Anterior cingulate cortex (tissue), 58 donors: Measurements from ENCODE around the gene DUSP9.

Experiments used
- DNase-seq, 58 donors: peaks; one replicate each; lab custom pipeline; 2025; lab: John Stamatoyannopoulos, UW

The DUSP9 gene

DNA sequence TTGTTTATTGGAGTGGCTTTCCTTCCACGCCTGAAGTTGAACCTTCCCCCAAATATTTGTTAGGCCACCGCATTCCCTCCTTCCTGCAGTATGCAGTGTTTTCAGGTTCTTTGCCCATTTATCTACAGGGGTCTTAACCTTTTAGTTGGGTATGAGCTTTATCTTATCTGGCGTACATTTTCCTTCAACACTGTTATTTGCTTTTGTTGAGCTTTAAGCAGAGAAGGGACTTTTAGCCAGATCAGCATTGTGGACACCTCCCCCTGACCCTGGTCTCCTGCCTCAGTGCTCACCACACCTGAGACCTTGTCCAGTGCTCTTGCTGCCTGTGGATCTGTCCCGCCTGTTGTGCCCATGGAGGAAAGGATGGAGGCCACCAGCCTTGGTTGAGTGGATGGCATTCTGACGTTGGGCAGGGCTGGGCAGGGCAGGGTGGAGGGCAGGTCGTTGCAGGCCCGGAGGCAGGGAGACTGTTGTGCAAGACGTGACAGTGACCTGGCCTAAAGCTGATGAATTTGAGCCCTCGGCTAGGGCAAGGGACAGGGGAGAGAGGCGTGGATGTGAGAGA is 998 bp upstream of the DUSP9 start:
- no peak for DNase-seq

DNA sequence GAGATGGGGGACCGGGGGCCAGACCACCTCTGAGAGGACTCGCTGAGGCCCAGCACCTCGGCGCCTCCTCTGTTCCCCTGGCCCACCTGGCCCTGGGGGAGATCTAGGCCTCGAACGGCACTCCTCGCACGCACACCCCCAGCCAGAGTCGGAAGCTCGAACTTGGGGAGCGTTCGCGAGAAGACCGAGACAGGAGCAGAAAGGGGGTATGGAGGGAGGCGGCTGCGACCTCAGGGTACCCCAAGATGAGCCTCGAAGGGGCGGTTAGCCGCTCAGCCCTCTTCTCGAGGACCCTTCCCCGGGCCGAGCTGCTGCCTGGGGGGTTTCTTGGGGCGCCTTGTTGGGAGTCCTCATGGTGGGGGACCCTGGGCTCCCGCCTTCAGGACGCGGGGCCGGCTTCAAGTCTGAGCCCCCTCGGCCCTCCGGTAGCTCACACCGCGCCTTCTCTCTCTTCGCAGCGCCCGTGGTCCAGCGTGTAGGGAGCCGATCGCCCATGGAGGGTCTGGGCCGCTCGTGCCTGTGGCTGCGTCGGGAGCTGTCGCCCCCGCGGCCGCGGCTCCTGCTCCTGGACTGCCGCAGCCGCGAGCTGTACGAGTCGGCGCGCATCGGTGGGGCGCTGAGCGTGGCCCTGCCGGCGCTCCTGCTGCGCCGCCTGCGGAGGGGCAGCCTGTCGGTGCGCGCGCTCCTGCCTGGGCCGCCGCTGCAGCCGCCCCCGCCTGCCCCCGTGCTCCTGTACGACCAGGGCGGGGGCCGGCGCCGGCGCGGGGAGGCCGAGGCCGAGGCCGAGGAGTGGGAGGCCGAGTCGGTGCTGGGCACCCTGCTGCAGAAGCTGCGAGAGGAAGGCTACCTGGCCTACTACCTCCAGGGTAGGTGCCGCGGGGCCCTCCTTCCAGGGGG is 706 bp downstream of the DUSP9 start:
- DNase-seq = no peak

DNA sequence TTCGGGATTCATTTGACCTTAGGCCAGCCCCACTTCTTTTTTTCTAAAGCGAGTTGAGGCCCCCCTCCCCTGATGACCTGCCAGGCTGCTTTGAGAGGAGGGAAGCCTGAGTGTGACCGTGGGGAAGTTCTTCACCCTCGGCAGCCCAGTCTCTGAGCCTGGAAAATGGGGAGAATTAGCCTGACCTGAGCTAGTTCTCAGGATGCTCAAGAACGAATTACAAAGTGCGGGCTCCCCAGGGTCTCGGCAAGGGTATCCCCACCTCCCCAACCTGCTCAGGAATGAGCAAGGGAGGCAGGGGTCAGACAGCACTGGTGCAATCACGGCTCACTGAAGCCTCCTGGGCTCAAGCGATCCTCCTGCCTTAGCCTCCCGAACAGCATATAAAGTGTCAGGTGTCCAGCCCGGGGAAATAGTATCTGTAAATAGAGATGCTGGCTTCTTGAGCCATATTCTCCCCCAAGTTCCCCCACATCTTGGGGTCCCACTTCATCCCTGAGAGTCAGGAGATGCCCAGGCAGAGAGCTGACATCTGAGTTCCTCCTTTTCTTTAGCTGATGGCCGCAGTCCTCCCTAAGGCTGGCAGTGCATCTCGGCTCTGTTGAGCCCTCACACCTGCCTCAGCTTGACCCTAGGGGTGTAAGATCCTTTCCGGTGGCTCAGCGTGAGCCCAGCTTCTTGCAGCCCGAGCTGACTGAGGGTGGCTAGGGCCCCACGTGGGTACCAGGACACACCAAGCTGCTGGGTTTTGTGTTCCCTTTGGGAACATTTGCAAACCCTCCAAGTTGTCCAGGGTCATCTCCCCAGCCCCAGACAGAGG is 1.6 kb downstream of the DUSP9 start:
- DNase-seq = no peak

DNA sequence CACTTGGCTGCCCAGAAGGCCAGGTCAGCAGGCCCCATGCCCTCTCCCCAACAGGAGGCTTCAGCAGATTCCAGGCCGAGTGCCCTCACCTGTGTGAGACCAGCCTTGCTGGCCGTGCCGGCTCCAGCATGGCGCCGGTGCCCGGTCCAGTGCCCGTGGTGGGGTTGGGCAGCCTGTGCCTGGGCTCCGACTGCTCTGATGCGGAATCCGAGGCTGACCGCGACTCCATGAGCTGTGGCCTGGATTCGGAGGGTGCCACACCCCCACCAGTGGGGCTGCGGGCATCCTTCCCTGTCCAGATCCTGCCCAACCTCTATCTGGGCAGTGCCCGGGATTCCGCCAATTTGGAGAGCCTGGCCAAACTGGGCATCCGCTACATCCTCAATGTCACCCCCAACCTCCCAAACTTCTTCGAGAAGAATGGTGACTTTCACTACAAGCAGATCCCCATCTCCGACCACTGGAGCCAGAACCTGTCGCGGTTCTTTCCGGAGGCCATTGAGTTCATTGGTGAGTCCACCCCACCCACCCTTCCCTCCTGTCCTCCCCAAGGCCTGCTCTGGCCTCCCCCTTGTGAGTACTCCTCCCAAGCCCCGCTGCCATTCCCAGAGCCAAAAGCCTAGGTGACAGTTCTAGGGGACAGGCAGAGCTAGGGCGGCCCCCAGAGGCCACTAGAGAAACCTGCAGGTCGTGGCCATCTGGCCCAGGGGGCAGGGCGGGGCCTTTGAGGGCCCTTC is 2.3 kb downstream of the DUSP9 start:
- no peak for DNase-seq

DNA sequence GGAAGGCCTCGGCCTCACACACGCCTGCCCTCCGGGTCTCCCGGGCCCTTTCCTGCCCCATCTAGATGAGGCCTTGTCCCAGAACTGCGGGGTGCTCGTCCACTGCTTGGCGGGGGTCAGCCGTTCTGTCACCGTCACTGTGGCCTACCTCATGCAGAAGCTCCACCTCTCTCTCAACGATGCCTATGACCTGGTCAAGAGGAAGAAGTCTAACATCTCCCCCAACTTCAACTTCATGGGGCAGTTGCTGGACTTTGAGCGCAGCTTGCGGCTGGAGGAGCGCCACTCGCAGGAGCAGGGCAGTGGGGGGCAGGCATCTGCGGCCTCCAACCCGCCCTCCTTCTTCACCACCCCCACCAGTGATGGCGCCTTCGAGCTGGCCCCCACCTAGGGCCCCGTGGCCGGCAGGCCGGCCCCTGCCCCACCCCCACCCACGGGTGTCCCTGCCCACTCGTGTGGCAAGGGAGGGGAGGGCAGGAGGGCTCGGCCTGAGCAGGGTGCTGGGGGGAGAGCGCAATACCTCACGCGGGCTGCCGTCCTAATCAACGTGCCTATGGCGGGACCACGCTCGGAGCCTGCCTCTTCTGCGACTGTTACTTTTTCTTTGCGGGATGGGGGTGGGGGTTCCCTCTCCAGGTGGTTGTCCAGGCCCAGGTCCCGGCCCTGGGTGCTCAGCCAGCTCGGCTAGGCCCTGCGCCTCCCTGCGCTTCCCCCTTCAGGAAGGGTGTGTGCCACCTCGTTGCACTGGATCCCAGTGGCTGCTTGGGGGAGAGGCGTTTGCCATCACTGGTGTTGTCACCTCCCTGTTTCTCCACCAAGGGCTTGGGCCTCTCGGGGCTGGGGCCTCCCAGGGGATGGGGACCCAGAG is 3.1 kb downstream of the DUSP9 start:
- DNase-seq = no peak

DNA sequence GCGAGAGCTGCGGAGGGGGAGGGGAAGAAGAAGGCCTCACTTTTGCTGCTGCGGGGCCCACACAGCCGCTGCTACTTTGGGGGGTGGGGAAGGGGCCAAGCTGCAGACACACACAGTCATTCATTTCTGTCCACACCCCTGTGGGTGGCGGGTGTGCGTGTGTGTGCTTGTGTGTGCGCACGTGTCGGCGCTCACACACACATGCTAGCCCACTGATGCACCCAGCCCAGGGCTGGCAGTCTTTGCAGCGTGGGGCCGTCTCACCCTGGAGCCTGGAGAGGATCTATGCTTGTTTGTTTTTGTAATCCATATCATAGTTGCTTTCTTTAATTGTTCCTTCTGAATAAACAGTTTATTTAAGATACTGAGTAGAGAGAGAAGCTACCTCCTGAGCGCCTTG is 4.0 kb downstream of the DUSP9 start:
- DNase-seq = no peak

DNA sequence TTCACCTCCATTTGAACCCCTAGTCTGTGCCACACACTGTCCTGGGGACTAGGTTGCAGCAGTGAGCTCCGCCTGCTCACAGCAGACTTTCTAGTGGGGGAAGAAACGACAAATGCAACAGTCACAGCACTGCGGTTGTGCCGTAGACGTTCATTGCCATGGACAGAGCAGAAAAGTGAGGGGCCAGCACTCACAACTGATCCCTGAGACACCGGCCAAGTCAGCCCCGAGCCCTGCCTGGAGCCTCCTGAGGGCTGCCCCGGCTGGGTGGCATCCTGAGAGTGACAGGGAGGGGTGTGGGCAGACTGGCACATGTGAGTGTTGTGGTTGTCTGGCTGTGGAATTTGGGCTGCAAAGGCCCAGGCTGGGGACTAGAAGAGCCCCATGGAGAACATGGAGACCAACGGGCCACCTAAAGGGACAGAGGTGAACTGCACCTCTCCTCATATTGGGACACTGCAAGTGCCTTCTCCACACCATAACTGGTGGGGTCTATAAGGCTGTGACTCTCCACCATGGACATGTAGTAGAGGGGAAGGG is 4.6 kb downstream of the DUSP9 start:
- no peak for DNase-seq

DNA sequence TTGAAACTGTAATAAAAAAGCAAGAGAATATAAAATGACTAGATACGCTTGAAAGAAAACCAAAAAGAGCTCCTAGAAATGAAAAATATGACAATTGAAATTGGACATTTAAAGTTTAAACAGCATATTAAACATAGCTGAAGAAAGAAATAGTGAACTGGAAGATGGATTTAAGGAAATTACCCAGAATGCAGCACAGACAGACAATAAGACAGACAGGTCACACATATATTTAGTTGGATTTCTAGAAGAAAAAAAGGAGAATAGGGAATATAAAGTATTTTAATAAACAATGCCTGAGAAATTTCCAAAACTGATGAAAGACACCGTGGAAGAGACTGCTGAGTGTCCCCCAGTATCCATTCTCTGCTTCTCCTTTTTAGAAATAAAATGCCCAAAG is 6.6 kb downstream of the DUSP9 start:
- no peak for DNase-seq

DNA sequence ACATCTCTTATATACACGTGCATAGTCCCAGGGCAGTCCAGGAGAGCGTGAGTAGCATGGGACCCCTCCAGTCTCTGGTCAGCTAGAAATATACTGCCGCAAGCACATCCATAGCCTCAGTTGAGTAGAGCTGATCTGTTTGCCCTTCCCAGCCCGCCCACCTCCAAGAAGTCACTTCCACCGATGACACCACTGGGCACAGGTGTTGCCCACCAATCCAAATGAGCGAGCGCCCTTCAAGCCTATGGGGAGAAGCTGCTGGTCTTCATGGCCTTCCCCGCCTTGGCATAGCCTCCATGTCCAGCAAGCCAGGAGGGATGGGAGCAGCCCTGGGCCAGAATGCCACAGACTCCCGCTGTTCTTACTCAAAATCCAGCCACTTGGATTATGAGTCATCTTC is 10.2 kb downstream of the DUSP9 start:
- DNase-seq = no peak

DNA sequence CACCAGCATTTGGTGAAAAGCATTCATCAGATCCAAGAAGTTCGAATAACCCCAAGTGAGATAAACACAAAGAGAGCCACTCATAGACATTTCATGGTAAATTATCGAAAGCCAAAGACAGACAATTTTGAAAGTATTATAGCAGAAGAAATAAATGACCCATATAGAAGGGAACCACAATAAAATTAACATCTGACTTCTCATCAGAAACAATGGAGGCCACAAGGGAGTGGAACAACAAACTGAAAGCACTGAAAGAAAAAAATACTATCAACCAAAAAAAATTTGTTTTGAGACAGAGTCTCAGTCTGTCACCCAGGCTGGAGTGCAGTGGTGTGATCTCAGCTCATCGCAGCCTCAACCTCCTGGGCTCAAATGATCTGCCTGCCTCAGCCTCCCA is 12.3 kb downstream of the DUSP9 start:
- no peak for DNase-seq

DNA sequence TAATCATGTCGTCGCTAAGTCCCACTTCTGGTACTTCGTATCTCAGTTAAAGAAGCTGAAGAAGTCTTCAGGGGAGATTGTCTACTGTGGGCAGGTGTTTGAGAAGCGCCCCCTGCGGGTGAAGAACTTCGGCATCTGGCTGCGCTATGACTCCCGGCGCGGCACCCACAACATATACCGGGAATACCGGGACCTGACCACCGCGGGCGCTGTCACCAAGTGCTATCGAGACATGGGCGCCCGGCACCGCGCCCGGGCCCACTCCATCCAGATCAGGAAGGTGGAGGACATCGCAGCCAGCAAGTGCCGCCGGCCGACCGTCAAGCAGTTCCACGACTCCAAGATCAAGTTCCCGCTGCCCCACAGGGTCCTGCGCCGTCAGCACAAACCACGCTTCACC is 15.3 kb downstream of the DUSP9 start:
- no peak for DNase-seq

DNA sequence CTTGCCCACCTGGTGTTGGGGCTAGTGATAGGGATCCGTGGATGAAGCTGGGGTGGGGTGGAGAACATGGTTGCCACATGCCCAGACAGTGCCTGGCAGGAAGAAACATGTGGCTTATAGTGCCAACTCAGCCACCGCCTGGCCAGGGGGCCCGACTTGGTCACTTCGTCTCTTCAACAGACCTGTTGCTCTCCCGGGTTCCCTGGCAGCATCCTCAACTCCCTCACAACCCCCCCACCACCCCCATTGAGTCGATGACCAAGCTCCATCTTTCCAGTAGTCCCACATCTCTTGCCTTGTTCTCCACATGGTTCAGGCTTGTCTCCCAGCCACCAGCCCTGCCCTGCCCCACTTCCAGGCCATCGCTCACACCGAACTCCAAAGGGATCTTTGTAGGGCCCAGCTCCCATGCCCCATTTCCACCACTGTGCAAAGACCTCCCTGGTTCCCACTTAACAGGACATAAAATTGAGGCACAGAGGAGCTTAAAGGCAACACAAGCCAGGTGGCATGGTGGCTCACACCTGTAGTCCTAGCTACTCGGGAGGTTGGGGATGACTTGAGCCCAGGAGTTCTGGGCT is 18.8 kb downstream of the DUSP9 start:
- DNase-seq = no peak

DNA sequence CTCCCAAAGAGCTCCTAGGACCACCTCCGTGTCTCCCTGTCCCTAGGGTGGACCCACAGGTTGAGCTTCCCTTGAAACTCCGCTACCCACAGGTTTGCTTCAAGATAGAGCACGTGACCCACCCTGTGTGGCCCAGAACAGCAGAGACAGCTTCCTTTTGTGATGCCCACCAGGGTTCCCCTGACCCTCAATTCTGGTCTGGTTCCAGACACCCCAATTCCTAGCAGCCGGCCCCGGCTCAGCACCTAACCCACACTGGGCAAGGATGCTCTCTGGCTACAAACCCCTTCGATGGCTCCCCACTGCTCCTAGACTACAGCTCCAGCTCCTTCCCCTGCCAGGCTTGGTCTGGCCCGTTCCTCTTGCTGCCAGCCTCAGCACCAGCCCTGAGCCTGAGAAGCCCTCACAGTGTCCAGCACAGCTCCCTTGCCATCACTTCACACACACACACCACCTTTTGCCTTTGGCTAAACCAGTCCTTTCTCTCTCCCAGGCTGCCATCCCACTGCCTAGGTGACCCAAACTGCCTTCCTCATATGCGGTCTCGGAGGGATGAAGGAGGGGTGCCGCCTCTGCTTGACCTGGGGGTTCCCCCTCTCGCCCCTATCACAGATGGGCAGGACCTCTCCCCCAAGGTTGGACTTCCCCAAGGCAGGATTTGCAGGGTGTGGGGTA is 20.4 kb downstream of the DUSP9 start:
- DNase-seq = no peak

DNA sequence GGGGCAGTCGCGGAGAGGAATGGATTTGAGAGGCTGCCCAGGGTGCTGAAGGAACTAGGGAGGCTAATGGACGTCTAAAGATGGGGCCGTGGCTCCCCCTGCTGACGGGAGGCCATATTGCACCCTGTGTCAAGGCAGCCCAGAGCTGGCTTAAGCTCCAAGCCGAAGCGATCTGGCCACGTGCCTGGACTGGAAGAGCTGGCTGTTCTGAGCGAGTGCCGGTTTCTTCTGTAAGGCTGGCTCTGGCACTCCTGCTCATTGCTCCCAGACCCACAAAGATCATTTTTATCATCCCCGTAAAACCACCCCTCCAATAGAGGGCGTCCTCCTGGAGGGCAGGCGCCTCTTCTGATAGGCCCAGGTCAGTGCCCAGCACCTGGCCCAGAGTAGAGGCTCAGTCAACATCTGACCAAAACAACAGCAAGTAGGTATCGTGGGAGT is 21.0 kb downstream of the DUSP9 start:
- DNase-seq = peak in 57 of 58 donors; percentile 10 to 92 (median 76)

DNA sequence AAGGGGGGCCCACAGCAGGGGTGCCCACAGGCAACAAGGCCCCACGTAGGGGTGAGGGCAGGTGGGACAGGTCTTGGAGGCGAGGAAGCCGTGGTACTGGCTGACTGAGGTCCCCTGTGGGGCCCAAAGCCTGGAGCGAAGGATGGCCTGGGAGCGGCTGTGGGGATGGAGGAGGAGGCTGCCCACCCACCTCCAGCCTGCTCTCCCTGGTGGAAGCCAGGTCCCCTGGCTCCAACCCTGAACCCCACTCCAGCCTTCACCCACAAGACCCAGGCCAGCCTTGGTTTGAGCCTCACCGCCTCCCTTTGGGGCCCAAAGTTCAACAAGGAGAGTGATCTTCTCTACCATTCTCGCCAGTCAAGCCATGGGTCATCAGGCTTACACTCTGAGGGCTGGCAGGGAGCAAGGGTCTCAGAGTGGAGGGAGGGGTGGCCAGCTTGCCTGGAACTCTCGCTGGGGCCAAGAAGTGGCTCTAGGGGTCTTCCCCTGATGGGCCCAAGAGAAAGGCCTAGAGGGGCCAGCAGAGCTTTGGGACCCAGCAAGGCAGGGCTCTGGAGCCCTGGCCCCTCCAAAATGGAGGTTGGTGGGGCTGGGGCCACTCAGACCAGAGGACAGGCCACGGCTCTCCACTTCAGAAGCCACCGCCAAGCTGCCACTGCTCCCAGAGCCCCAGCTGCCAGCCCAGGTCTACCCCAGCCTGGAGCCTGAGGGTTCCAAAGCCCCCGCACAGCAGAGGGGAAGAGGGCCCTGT is 21.6 kb downstream of the DUSP9 start:
- no peak for DNase-seq

DNA sequence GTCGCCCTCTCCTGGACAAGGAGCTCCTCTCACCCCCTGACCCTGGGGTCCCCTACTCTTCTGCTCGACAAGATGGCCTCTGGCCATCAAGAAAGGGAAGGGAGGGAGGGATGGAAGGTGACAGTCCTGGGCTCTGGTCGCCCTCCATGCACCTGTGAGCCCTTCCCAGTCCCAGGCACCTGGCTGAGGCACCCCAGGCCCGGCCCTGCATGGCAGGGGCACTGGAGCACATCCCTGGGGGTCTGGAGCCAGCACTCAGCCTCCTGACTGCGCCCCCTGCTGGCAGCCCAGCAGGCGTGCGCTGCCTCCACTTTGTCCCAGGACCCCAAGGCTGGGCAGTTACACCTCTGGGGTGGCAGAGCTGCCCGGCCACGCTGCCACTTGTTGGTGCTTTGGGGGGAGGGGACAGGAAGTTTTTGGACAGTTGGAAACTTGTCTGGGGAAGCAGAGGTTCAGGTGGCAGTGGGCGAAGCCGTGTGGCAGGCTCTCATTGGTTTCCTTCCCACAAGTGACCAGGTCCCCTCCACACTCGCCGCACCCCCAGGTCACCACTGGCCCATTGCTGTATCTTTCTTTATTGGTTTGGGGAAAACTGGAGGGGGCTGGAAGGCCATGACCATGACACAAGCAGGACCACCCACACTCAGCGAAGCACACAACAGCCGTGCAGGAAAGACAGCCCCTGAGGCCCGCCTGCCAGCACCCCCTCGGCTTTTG is 22.3 kb downstream of the DUSP9 start:
- DNase-seq = no peak
